ENCODE measurements around the gene PSMD11.

- TF ChIP-seq CTCF (conservative IDR thresholded peaks at IDR 0.05; ENCODE audit: low read depth, low read length) (no peak), EZH2 (IDR thresholded peaks at IDR 0.05; ENCODE audit: low read length, unreplicated experiment) (no peak), EZH2phosphoT487 (IDR thresholded peaks at IDR 0.05; ENCODE audit: borderline replicate concordance, low read length) (no peak)
Observed at GRCh38 chr17:32512328-32512727, 68.0 kb downstream of the PSMD11 start.

Data from PC-3 (cell line).